WTC11 (cell line): ENCODE data around the gene ARHGAP10. TPM values are rescaled to one million over a fixed set of nuclear protein-coding genes. Genes with fewer than 3 reads are reported as not detected.

Experiments
- ATAC-seq: fragments of 200-7000 bp; cut with Tn5 transposase; 2 replicates; pipeline ENCODE4 v1.10.0; 2021; ENCODE audit warnings: mild to moderate bottlenecking, moderate library complexity
- CTCF ChIA-PET: fragments of 300-600 bp; sonication (Branson Sonifier 250); formaldehyde crosslinking; loops from one replicate; lab custom pipeline; 2021; ENCODE audit warnings: antibody characterized with exemption; lab: Charles Lee
- POLR2A ChIA-PET: fragments of 350-600 bp; sonication (Branson Sonifier 250); formaldehyde crosslinking; loops from one replicate; lab custom pipeline; 2021; ENCODE audit warnings: antibody characterized with exemption; lab: Charles Lee
- DNase-seq: peaks from one replicate; pipeline ENCODE4 v3.0.0; 2021; ENCODE audit warnings: low spot score
- H3K27ac Mint-ChIP-seq: 2 replicates; pipeline ENCODE4 v1.8.0; 2021; ENCODE audit warnings: mixed read lengths
- H3K27me3 Mint-ChIP-seq: 2 replicates; pipeline ENCODE4 v1.8.0; 2021; ENCODE audit warnings: low read depth, mild to moderate bottlenecking, moderate library complexity, mixed read lengths
- H3K36me3 Mint-ChIP-seq: 2 replicates; pipeline ENCODE4 v1.8.0; 2021; ENCODE audit warnings: mixed read lengths
- H3K4me1 Mint-ChIP-seq: 2 replicates; pipeline ENCODE4 v1.8.0; 2022; ENCODE audit warnings: mixed read lengths
- H3K4me3 Mint-ChIP-seq: 2 replicates; pipeline ENCODE4 v1.8.0; 2021; ENCODE audit warnings: mild to moderate bottlenecking, moderate library complexity, mixed read lengths
- H3K9me3 Mint-ChIP-seq: 2 replicates; pipeline ENCODE4 v1.8.0; 2021; ENCODE audit warnings: mixed read lengths
- ATF1 ChIP-seq: sonication (generic); formaldehyde crosslinking; IDR thresholded peaks from 2 replicates; pipeline ENCODE4 v1.8.1; 2023; ENCODE audit warnings: mild to moderate bottlenecking, moderate library complexity, missing genetic modification reagents
- CBFB ChIP-seq: sonication (generic); formaldehyde crosslinking; IDR thresholded peaks from 2 replicates; pipeline ENCODE4 v1.8.1; 2022; ENCODE audit warnings: mild to moderate bottlenecking, low read depth, missing genetic modification reagents
- CDX4 ChIP-seq: fragments of 250-450 bp; sonication (Bioruptor Pico); IDR thresholded peaks from 2 replicates; pipeline ENCODE4 v1.9.0; 2021; ENCODE audit warnings: moderate library complexity, mild to moderate bottlenecking, inconsistent platforms, borderline replicate concordance
- CTCF ChIP-seq: fragments of 200-600 bp; IDR thresholded peaks from 2 replicates; pipeline ENCODE4 v1.8.0; 2022; ENCODE audit warnings: antibody characterized with exemption
- E2F5 ChIP-seq: sonication (generic); formaldehyde crosslinking; IDR thresholded peaks from 2 replicates; pipeline ENCODE4 v1.8.1; 2022; ENCODE audit warnings: mild to moderate bottlenecking, moderate library complexity, missing genetic modification reagents
- ESRRA ChIP-seq: sonication (generic); formaldehyde crosslinking; IDR thresholded peaks from 2 replicates; pipeline ENCODE4 v1.8.1; 2022; ENCODE audit warnings: mild to moderate bottlenecking, missing genetic modification reagents, borderline replicate concordance
- ETV6 ChIP-seq: sonication (generic); formaldehyde crosslinking; IDR thresholded peaks from 2 replicates; pipeline ENCODE4 v1.8.1; 2022; ENCODE audit warnings: mild to moderate bottlenecking, missing genetic modification reagents
- HMGXB4 ChIP-seq: sonication (generic); formaldehyde crosslinking; IDR thresholded peaks from 2 replicates; pipeline ENCODE4 v1.8.1; 2023; ENCODE audit warnings: mild to moderate bottlenecking, moderate library complexity, missing genetic modification reagents
- IRF2 ChIP-seq: sonication (generic); formaldehyde crosslinking; IDR thresholded peaks from 2 replicates; pipeline ENCODE4 v1.8.0; 2022; ENCODE audit warnings: low read depth, missing genetic modification reagents, borderline replicate concordance
- JUN ChIP-seq: sonication (generic); formaldehyde crosslinking; IDR thresholded peaks from 2 replicates; pipeline ENCODE4 v1.8.0; 2023; ENCODE audit warnings: mild to moderate bottlenecking, missing genetic modification reagents
- MYBL2 ChIP-seq: sonication (generic); formaldehyde crosslinking; IDR thresholded peaks from 2 replicates; pipeline ENCODE4 v1.8.1; 2023; ENCODE audit warnings: mild to moderate bottlenecking, moderate library complexity, missing genetic modification reagents
- TEAD4 ChIP-seq: sonication (generic); formaldehyde crosslinking; IDR thresholded peaks from 2 replicates; pipeline ENCODE4 v1.8.0; 2022; ENCODE audit warnings: mild to moderate bottlenecking, missing genetic modification reagents
- ZNF121 ChIP-seq: sonication (generic); formaldehyde crosslinking; IDR thresholded peaks from 2 replicates; pipeline ENCODE4 v1.8.0; 2023; ENCODE audit warnings: missing genetic modification reagents
- ZNF138 ChIP-seq: sonication (generic); formaldehyde crosslinking; conservative IDR thresholded peaks from 2 replicates; pipeline ENCODE4 v1.8.1; 2022; ENCODE audit warnings: mild to moderate bottlenecking, moderate library complexity, missing genetic modification reagents
- ZNF219 ChIP-seq: sonication (generic); formaldehyde crosslinking; IDR thresholded peaks from 2 replicates; pipeline ENCODE4 v1.8.0; 2023; ENCODE audit warnings: missing genetic modification reagents, mild to moderate bottlenecking, borderline replicate concordance
- ZNF232 ChIP-seq: sonication (generic); formaldehyde crosslinking; IDR thresholded peaks from 2 replicates; pipeline ENCODE4 v1.8.0; 2022; ENCODE audit warnings: mild to moderate bottlenecking, missing genetic modification reagents
- ZNF423 ChIP-seq: fragments of 250-450 bp; sonication (Bioruptor Pico); IDR thresholded peaks from 2 replicates; pipeline ENCODE4 v2.1.2; 2022; ENCODE audit warnings: mild to moderate bottlenecking, moderate library complexity
- ZSCAN18 ChIP-seq: fragments of 250-450 bp; sonication (Bioruptor Pico); IDR thresholded peaks from 2 replicates; pipeline ENCODE4 v2.1.2; 2022; ENCODE audit warnings: mild to moderate bottlenecking, moderate library complexity
- total RNA-seq: library from RNA; stranded (reverse); gene quantifications from 3 replicates; pipeline ENCODE4 v1.2.3, GENCODE V29; 2021
- TF ChIP-seq, protein P1 (sequence below): fragments of 250-450 bp; sonication (Bioruptor Pico); IDR thresholded peaks from 2 replicates; pipeline ENCODE4 v1.9.0; 2021; ENCODE audit warnings: mild to moderate bottlenecking
- TF ChIP-seq, protein P2 (sequence below): sonication (generic); formaldehyde crosslinking; IDR thresholded peaks from 2 replicates; pipeline ENCODE4 v1.8.0; 2022; ENCODE audit warnings: mild to moderate bottlenecking, missing genetic modification reagents

Gene ARHGAP10
- total RNA-seq, 1 experiment from 2014 or later = 9.6 TPM

- TF ChIP-seq E2F5 = no peak
- no peak for TF ChIP-seq ZNF138
- no peak for TF ChIP-seq CTCF
- TF ChIP-seq, protein P1, sequence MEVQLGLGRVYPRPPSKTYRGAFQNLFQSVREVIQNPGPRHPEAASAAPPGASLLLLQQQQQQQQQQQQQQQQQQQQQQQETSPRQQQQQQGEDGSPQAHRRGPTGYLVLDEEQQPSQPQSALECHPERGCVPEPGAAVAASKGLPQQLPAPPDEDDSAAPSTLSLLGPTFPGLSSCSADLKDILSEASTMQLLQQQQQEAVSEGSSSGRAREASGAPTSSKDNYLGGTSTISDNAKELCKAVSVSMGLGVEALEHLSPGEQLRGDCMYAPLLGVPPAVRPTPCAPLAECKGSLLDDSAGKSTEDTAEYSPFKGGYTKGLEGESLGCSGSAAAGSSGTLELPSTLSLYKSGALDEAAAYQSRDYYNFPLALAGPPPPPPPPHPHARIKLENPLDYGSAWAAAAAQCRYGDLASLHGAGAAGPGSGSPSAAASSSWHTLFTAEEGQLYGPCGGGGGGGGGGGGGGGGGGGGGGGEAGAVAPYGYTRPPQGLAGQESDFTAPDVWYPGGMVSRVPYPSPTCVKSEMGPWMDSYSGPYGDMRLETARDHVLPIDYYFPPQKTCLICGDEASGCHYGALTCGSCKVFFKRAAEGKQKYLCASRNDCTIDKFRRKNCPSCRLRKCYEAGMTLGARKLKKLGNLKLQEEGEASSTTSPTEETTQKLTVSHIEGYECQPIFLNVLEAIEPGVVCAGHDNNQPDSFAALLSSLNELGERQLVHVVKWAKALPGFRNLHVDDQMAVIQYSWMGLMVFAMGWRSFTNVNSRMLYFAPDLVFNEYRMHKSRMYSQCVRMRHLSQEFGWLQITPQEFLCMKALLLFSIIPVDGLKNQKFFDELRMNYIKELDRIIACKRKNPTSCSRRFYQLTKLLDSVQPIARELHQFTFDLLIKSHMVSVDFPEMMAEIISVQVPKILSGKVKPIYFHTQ = no peak
- POLR2A ChIA-PET = no interaction called here
- Mint-ChIP-seq H3K27ac (no peak overlapping the region), H3K9me3 (no peaks in the 10 kb centered on the region), H3K27me3 (peaks cover 31% of the 10 kb centered on the region), H3K36me3 (no peaks in the 10 kb centered on the region), H3K4me3 (no peak overlapping the region), H3K4me1 (peaks cover 57% of the 10 kb centered on the region)
- CTCF ChIA-PET = no interaction called here
- no peak for DNase-seq
- no peak for ATAC-seq
Measured at GRCh38 chr4:147736458-147736857, 4.6 kb downstream of the ARHGAP10 start.

DNA sequence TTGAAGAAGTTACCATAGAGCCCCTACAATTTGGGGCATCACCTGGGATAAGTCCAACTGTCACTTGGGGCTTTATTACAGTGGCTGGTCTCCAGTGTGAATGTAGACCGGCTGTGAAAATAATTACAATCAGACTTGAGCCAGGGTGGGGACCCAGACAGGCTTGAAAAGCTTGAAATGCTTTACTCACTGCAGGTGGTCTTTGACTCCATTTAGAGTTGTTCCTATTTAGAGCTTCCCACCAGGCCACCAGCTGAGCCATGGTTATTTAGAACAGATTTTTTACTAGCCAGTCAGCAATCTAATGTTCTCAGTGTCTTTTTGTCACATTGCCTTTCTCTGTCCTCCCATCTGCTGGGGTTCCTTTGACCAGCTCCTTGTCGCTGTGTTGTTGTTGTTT lies 5.7 kb downstream of the ARHGAP10 start:
- TF ChIP-seq CDX4 = no peak
- 0 out of 2 replicates have a peak, but pooled peaks have one; percentile 14 for TF ChIP-seq ETV6 (CRISPR knock-in tag)
- peak; percentile 61; the same call in 1 of the 2 replicates for TF ChIP-seq ZNF423 (CRISPR knock-in tag)
- TF ChIP-seq CBFB (CRISPR knock-in tag) = no peak
- TF ChIP-seq ZNF121 = no peak
- TF ChIP-seq, protein P2, sequence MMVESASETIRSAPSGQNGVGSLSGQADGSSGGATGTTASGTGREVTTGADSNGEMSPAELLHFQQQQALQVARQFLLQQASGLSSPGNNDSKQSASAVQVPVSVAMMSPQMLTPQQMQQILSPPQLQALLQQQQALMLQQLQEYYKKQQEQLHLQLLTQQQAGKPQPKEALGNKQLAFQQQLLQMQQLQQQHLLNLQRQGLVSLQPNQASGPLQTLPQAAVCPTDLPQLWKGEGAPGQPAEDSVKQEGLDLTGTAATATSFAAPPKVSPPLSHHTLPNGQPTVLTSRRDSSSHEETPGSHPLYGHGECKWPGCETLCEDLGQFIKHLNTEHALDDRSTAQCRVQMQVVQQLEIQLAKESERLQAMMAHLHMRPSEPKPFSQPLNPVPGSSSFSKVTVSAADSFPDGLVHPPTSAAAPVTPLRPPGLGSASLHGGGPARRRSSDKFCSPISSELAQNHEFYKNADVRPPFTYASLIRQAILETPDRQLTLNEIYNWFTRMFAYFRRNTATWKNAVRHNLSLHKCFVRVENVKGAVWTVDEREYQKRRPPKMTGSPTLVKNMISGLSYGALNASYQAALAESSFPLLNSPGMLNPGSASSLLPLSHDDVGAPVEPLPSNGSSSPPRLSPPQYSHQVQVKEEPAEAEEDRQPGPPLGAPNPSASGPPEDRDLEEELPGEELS (CRISPR knock-in tag) = no peak
- TF ChIP-seq, all 79 proteins: peak for 2
- H3K27me3 Mint-ChIP-seq = peaks cover 28% of the 10 kb centered on the region
- POLR2A ChIA-PET = interaction anchor here (1.1 kb wide), 1 partner anchor 129 kb away, joined by 3 read pairs; no protein-coding TSS in a partner anchor
- ATAC-seq = peak; percentile 31
- peak overlapping the region; percentile 18; the same call in 1 of the 2 replicates for H3K4me3 Mint-ChIP-seq
- peaks cover 63% of the 10 kb centered on the region for H3K4me1 Mint-ChIP-seq
- H3K27ac Mint-ChIP-seq = peak overlapping the region; percentile 75
- DNase-seq = no peak
- no peaks in the 10 kb centered on the region for H3K36me3 Mint-ChIP-seq
- no peaks in the 10 kb centered on the region for H3K9me3 Mint-ChIP-seq
- CTCF ChIA-PET = interaction anchor here (0.7 to 0.9 kb wide), 2 partner anchors 88 to 129 kb away, joined by 3 to 5 read pairs; no protein-coding TSS in a partner anchor

DNA sequence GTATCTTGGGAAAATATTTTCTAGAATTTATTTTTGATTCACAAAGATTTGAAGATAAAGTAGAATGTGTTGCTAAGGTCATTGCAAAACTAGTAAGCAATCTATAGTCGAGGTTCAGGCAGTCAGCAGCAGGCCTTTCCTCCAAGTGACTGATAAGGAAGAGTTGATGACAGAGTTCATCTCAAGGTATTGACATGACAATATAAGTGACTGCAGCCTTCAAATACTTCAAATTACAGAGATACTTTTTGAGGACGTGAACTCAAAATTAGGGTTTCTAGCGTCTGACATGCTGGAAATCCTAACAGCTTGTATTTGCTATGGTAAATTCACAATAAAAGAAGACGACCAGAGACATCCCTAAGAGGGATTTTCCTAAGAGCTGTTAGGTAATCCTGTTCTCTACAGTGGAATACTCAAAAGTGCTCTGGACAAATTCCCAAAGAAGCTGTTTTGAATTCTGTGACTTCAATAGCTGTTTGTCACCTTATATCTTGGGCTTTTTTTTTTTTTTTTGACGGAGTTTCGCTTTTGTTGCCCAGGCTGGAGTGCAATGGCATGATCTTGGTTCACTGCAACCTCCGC lies 7.4 kb downstream of the ARHGAP10 start:
- ChIA-PET POLR2A (no interaction called here), CTCF (interaction anchor here (1.1 to 1.2 kb wide), 2 partner anchors 128 kb away, joined by 3 to 5 read pairs; no protein-coding TSS in a partner anchor)
- DNase-seq (no peak), ATAC-seq (no peak)
- Mint-ChIP-seq H3K27ac (no peak overlapping the region), H3K4me1 (peaks cover 55% of the 10 kb centered on the region), H3K4me3 (no peak overlapping the region), H3K9me3 (no peaks in the 10 kb centered on the region), H3K36me3 (no peaks in the 10 kb centered on the region), H3K27me3 (peaks cover 11% of the 10 kb centered on the region)
- TF ChIP-seq ZSCAN18 (CRISPR knock-in tag) = no peak
- no peak for TF ChIP-seq ZNF219 (CRISPR knock-in tag)
- TF ChIP-seq ESRRA (CRISPR knock-in tag) = no peak
- TF ChIP-seq IRF2 = no peak
- TF ChIP-seq MYBL2 = no peak
- no peak for TF ChIP-seq ZNF232
- no peak for TF ChIP-seq HMGXB4 (CRISPR knock-in tag)
- no peak for TF ChIP-seq TEAD4 (CRISPR knock-in tag)
- no peak for TF ChIP-seq JUN
- no peak for TF ChIP-seq ATF1 (CRISPR knock-in tag)
